HG03060 (cell line): ENCODE data around the gene FAT3.

Experiments used
- ATAC-seq: cut with Tn5 transposase; IDR thresholded peaks from one replicate; pipeline ENCODE4 v1.9.1; 2021; ENCODE audit warnings: low read depth, moderate number of reproducible peaks; ENCODE audit not compliant: unreplicated experiment

The FAT3 gene

DNA sequence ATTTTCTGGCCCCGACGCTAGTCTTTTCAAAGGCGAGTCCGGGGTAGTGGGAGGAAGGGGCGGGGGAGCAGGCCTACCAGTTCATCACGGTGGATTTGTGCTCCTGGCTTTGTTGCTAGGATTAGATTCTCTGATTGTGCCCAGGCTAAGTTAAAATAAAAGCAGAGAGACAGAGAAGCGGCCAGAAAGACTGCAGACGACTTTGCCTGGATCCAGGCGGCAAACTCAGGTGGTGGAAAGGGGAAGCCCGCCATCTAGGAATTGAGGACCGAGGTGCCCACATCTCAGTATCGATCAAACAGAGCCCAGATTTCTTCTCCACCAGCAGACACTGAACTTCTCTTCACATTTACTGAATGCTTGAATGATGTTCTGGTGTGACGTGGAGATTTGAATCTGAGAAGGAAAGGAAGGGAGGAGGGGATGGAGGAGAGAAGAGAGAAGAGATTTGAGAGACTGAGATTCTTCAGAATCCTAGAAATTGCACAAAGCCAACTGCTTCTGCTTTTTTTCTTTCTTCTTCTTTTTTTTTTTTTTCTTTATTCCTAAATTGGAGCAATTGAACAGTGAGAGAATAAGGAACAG is 2.7 kb downstream of the FAT3 start:
- no peak for ATAC-seq

DNA sequence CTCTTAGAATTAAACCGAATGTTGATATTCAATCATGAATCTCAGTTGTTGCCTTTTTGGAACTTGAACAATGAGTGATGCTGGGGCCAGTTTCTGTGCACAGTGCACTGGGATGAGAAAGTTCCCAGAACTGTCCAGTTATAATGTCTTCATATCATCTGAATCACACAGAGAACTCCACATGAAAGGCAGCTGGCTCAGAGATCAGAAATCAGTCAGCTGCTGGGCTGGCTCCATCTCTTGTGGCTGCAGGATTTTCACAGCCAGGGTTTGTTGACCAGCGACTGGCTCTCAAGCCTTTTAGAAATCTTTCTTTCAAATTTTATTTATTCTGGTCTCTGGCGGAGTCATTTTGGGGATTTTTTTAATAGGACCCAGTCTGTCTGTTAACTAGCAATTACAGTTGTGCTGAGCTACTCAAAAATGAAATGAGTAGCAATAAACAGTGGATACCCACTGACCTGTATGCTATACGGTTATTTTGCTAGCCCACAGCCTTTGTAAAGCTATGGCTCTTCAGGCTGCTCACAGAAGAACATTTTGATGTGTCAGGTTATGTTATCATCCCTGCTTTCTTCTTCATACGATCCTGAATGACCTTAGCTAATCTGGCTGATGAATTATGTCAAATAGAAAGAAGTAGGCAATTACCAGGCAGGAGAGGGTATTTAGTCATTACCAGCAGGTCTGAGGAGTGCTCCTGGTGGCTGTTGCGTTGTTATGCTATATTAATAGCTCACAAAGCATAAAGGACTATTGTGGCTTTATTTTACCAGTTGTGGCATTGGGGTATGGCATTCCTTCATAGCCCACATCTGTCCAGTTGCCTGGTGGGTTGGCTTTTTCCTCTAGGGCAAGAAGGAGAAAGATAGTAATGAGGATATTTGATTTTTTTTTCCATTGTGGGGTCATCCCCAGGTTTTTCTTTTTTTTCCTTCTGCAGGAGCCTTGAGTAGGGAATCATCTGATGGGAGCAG is 3.6 kb downstream of the FAT3 start:
- no peak for ATAC-seq

DNA sequence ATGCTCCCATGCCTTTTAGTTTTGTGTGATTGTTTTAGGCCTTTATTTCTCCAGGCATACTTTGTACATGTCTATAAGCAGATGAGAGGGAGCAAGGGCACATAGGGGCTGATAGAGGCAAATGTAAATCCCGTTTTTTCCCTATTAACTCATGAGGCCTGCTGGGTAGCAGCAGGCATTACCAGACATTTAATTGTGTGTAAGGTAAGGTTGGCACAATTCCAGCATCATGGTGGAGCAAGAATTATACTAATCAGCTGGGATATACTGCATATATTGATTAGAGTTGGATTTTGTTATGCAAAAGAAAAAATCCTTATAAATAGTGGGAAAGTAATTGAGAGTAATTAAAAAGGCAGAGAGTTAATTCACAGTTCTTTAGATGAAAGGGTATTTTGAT is 12.2 kb downstream of the FAT3 start:
- ATAC-seq = no peak

DNA sequence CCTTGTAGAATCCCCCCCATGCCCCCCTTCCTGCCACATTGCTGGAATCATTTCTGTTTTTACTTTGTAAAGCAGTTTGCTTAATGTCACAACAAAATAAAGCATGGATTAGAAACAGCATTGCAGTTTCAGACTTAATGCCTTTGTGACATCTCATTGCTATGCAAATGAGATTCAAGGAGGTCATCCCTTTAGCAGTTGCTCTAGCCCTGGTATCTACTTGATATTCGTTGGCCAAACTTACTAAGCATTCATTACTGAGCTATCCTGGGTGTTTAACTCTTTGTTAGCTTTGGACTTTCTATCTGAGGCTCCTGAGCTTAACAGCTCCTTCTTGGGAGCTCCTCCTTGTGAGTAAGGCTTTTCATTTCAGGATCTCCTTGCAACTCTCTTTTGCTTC is 16.3 kb downstream of the FAT3 start:
- ATAC-seq = no peak

DNA sequence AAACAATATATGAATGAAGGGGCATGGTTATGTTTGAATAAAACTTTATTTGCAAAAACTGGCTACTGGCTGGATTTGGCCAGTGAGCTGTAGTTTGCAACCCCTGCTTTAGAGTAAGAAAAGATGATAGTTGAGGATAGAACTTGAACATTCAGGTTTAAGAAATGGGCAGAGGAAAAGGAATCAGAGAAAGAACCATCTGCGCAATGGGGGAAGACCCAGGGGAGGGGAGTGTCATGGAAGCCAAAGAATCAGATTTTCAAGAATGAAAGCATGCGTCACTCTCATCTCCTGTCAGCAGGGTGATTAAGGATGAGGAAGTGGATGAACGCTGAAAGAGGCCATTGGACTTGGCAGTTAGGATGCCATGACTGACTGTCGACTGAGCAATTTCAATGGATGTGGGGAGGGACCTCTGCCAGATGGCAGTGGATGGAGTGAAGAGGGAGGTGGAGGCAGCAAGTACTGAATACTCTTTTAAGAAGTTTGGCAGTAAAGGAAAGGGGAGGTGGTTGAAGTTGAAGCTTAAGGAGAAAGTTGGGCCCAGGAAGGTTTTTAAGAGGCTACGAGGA is 21.2 kb downstream of the FAT3 start:
- no peak for ATAC-seq

DNA sequence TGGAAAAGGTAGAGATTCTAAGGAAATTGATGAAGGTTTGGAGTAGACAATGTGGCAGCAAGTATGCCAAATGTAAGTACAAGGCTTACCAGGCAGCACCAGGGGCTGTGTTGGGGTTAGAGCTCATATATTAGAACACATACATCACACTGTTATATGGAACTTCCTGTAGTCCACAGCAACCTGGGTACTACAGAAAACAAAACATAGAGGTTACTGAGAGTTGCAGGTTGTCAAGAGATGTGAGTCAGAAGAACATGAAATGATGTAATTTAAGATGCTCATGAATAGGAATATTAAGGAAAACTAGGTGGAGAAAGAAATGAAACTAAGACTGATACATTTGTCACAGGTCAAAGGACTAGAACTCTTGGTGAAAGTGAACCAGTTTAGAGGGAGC is 22.0 kb downstream of the FAT3 start:
- no peak for ATAC-seq

DNA sequence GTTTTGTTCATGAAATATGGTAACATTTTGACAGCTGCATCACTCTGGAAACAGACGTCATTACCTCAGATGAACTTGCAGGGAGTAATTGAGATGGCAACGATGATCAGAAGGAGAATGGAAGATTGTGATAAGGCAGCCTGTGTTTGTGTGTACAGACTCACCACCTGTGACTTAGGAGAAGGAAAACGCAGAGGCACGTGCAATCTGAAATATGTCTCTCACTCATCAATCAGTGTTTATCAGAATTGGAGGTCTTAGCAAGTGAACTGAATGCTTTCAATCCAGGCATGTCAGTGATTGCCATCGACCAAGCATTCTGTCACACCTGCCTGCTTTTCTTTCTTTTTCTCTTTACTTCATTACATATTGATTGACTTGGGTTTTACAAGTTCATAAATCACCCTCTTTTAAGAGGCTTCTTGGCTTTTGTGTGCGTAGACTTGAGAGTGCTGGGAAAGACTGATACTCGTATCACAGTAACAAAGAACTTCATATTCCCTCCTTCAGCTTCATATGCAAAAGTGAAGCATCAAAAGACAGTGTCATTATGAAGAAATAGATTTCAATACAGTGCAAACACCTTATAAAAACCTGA is 24.6 kb downstream of the FAT3 start:
- no peak for ATAC-seq

DNA sequence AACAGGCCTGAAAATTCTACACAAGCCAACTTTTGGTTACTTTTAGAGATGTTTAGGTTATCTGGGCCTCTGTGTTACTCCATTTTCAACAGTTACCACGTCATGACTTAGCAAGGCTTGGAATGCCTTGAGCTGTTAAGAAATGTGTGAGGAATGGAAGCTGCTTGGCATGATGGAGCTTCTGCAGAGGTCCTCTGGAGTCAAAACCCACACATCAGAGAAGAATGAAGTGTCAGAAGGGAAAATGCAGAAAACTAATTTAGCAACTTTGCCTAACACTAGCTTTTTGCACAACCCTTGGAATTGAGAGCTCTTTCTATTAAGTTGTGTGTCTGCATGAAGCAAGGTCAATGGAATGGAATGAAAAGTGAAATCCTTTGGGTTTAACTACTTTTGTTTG is 27.4 kb downstream of the FAT3 start:
- ATAC-seq = no peak

DNA sequence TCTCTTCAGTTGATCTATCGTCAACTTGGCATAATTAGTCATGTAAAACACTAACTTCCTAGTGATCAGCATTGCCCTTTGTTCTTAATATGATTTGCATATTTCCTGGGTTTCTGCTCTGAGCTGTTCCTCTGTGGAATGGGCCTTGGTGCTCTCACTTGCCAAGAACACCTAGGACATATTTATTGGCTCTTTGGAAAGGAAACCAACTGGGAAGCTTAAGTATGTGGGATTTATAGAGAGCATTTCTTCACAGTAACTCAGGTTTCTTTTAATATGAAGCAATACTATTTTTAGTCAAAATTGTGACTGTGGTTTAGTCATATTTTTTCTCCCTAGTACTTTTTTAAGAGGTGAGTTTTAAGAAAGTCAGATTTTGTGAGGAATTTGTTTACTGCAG is 28.8 kb downstream of the FAT3 start:
- no peak for ATAC-seq

DNA sequence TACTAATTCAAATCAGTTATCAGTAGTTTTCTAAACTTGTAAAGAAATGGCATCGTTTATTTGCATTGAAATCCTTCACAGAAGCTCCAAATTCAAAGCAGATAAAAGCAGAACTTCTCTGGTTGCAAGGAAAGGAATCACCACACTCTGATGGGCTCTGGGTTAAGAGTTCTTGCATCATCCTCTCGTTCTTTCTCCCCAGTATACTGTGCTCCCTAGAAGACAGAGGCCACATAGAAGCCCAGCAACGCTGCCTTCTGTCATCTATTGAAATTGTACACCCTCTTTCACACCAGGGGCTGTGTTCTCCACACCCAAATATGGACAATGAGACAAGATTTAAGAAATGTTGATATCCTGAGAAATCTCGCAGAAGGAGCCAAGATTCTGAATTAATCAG is 29.3 kb downstream of the FAT3 start:
- ATAC-seq = no peak

DNA sequence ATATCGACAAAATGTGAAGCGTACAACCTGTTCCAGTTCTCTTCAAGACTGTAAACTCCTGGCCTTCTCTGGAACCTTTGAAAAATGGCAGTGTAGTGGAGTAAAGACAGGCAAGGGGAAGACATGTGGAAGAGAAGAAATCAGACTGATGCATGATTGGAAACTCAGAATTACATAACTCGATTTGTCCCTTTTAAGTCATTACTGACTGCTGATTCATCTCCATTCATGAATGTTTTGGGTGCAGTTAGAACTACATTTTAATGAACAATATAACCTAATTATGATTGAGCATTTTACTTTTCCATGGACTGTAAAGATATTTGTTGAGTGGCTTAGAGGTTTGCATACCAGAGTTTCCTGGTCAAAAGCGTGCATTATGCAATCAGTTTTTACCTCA is 32.9 kb downstream of the FAT3 start:
- no peak for ATAC-seq

DNA sequence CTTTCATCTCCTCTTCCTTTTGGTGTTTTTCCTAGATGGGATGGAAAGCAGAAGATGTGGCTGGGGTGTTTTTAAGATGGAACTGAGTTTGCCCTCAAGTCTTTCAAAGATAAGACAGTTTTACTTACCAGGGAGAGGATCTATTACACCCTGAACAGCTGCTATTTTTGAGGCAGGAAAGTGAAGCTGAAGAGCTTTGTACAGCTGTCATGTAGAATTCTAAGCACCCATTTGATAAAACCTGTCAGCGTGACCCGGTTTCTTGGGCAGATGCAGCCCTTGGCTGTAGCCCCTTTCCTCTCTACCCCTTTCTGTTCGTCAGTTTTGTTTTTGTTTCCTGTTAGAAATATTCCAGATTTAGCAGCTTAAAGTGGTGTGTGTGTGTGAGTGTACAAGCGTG is 35.2 kb downstream of the FAT3 start:
- ATAC-seq = no peak

DNA sequence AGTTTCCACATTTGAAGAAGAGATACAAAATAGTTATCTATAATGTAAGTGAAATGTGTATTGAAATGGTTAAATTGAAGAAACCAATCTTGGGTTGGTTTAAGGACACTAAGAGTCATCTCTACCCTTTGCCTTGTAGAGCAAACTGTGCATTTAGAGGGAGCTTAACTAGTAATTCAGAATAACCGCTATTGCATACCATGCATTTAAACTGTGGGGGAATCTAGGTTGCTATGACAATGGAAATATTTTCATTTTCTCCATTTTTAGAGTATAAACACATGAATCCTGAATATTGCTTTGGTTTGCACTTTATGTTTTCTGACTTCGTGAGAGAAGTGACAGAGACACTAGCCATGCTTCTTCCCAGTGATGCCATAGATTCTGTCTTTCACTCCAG is 39.7 kb downstream of the FAT3 start:
- no peak for ATAC-seq

DNA sequence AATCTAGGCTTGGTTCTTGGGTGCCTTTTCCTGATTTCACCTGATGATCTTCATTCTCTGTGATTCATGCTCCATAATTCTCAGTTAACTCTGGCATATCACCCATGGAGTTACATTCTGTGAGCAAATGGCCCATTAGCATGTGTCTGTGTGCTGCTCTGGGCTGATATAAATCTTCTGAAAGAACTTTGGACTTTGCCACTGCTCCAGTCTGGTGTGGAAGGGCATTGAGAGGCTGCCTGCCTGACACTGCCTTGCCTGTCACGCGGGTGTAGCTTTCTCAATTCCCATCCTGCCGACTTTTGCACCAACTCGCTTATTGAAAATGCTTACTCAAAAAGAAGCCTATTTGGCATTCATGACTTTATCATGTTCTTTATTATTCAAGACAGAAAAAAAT is 42.2 kb downstream of the FAT3 start:
- ATAC-seq = no peak

DNA sequence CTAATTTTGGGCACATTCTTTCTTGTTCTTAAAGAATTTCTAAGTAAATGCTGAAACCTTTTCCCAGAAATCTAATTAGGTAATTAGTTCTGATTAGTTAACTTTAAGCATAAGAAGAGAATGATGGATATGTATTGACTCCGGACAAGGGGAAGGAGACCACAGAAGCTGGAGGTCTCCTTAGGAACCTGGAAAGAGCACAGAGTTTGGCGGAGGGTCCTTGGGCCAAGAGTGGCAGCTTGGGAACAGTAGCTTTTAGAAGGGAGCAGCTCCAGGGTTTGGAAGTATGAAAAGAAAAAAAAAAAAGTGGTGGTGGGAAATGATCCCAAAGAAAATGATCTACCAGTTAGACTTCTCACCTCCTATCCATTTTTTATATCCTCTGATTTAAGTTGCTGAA is 42.7 kb downstream of the FAT3 start:
- ATAC-seq = no peak

DNA sequence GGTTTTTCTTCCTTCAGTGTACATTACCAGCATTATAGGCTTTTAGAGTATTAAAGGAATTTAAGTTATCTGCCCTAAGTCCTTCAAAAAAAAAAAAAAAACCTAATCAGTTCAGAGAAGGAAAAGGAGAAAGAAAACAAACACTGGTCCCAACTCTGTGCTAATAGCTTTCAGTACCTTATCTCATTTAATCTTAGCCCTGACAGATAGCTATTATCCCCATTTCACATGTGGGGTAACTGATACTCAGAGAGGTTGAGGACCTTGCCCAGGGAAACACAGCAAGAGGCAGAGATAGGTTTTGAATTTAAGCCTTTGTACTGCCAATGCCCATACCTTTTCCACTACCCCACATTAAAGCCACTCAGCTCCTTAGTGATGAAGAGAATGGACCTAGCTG is 43.4 kb downstream of the FAT3 start:
- no peak for ATAC-seq

DNA sequence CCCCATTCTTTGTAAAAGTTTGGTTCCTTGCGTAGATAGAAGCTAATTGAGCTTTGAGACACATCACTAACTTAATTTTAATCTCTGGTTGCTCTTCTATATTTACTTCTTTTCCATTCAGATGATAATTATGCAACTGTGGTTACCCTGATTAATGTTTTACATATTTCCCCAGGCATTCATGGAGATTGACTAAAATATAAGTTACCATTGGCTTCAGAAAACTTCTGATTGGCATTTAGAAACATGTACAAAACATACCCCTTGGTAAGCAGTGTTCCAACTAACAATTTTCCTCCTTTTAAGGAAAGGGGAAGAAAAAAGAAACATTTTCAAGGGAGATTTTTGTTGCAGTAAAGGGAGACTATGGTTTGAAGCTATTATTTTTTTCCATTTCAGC is 43.9 kb downstream of the FAT3 start:
- no peak for ATAC-seq

DNA sequence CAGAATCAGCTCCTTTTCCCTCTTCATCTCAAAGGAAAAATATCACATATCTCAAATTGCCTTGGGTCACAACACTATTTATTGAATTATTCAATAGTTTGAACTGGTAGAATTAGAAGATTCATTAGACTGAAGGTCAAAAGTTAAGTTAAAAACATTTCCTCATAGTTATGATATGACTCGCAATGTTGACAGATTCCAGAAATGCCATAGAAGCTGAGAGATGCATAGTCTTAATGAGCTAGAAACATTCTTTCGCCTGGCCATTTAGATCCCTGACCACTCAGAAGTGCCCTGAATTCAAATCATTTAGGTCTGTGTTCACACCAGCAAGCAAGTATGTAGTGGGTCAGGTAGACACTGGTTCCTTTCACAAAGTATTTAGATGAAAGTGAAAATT is 44.4 kb downstream of the FAT3 start:
- ATAC-seq = no peak

DNA sequence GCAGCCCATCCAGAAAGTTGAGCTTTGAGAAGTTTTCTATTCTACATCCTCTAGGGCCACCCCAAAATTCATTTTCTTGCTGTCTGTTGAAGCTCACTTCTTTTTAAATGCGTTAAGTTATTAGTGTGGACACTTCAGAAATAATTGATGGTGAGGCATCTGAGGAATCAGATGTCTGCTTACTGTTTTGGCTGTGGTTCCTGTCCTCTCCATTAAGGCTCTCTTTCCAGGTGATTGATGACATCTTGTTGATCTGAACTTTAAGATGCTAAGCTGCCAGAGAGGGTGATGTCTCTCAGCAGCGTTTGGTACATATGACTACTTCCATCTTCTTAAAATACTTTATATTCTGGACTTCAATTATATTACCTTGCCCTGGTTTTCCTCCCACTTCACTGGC is 45.2 kb downstream of the FAT3 start:
- no peak for ATAC-seq

DNA sequence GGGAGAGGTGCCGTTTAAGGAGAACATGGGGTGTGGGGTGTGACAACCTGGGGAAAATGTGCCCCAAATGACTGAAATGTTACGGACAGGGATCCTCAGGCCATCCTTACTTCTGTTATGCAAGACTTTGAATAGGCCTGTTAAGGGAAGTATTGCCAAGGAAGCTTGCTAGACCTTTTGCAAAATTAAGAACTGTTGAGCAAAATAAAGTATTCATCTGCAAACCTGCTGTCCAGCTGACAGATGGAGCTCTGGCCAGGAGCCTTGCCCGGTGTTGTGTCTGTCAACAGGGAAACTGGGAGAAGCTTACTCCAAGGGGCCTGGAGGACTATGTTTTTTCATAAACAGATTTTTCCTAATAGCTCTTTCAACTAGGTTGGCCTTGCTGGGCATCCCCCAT is 48.0 kb downstream of the FAT3 start:
- ATAC-seq = no peak
